Measurements from ENCODE around the gene MAGOHB.

DNA sequence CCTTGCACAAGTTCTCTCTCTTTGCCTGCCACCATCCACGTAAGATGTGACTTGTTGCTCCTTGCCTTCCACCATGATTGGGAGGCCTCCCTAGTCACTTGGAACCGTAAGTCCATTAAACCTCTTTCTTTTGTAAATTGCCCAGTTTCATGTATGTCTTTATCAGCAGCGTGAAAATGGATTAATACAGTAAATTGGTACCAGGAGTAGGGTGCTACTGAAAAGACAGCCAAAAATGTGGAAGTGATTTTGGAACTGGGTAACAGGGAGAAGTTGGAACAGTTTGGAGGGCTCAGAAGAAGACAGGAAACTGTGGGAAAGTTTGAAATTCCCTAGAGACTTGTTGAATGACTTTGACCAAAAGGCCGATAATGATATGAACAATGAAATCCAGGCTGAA, 32.5 kb upstream of the MAGOHB start:
- TF ChIP-seq CTCF (IDR thresholded peaks at IDR 0.05): no peak
- TF ChIP-seq POLR2A (IDR thresholded peaks at IDR 0.05): no peak
